OCI-M2 (cell line): Measurements from ENCODE around the gene SMYD2.

Experiments used
- DNase-seq: peaks from one replicate; lab custom pipeline; 2025; ENCODE audit not compliant: unreplicated experiment; lab: John Stamatoyannopoulos, UW

Gene SMYD2, protein sequence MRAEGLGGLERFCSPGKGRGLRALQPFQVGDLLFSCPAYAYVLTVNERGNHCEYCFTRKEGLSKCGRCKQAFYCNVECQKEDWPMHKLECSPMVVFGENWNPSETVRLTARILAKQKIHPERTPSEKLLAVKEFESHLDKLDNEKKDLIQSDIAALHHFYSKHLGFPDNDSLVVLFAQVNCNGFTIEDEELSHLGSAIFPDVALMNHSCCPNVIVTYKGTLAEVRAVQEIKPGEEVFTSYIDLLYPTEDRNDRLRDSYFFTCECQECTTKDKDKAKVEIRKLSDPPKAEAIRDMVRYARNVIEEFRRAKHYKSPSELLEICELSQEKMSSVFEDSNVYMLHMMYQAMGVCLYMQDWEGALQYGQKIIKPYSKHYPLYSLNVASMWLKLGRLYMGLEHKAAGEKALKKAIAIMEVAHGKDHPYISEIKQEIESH

DNA sequence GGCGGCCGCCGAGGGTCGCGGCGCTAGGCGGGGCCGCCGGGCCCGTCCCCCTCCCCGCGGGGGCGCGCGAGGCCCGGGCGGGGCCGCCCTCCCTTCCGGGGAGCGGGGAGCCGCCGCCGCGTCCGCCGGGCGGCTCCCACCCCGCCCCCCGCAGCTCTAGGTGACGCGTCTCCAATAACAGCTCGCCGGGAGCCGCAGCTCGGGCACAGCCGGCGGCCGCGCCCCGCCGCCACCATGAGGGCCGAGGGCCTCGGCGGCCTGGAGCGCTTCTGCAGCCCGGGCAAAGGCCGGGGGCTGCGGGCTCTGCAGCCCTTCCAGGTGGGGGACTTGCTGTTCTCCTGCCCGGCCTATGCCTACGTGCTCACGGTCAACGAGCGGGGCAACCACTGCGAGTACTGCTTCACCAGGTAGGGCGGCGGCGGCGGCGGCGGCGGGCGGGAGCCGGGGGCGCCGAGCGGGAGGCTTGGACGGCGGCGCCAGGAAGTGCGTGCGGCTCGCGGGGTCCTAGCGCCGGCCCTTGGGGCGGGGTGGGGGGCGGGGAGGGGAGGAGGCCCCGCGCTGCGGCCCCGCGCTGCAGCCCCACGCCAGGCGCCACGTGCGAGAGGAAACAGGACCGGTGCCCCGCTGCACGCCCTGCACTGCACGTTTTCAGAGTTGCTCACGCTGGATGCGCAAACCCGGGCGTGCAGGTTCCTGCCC is at the start of gene SMYD2:
Gene SMYD2 (plus strand): TSS at position 139 of the 699 bp plus-strand sequence. CDS start 96 bp downstream, at position 235.
- no peak for DNase-seq

DNA sequence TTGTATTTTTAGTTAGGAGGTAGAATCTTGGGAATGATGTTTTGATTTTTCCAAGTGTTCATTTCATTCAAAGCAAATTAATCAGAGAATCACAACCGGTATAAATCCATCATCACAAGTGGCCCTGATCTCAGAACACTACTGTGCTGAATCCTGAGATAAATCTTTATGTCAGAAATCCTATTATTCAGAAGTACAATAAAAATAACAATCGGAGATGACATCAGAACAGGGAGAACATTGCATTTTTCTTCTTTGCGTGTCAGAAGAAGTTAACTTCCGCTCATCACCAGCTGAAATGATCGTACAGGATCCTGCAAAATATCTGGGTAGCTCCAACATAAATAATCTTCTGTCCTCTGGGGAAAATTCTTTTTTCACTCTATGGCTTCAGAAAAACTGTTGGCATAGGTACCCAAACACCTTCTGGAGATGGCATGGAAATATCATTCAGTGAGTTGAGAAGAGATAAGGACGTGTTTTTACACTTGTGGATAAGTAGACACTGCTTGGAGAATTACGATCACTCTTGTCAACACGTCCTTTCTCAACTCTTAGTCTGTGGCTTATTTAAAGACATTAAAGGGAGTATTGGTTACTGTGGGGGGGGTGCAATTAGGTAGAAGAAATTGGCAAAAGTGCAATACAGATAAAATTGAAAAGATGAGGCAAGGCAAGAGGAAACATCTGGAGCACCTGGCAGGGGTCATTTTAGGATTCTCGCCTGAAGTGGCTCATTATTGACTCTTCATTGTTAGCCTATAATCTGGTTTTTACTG is 46.9 kb upstream of the SMYD2 start:
- no peak for DNase-seq

DNA sequence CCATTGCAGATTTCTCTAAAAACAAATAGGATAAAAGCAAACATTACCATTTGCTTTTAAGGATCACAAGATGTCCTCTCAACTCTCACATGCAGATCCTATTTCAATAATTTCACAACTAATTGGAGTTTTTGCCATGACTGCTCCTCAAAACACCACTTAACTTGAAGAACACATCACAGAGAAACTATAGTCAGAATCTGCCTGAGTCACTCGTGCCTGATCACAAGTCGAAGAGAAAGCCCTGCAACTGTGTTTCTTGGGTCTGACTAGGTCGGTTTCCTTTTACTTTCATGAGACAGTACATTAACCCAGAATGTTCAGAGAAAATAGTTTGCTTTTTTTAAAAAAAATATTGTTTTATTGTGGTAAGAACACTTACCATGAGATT is 46.3 kb upstream of the SMYD2 start:
- no peak for DNase-seq

DNA sequence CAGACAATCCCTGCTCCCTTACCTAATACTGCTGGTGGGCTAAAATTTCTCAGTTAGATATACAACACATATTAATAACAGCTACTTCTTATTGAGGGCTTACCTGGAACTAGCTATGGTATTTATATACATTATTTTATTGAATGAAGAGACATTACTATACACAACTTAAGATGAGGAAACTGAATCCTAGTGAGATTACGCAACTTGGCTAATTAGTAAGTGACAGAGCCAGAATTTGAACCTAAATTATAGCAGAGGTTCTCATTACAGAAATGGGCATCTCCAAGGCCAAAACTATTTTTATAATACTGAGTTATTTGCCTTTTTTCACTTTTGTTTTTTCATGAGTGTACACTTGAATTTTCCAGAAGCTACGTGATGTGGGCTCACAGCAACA is 44.5 kb upstream of the SMYD2 start:
- no peak for DNase-seq

DNA sequence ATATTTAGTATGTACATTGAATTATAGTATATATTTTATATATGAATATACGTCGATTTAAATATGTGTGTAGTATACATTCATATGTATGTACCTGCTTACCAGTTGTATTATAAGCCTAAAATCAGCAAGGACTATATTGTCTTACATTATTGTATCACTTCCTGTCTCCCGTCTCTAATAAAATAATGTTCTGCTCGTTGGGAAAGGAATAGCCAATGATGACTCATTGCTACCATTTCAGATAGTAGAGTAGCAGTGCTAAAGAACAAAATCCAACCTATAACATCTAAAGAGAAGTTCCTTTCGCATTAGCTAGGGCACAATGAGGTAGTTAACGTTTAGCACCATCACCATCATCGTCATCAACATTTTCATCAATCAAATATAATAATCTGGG is 39.9 kb upstream of the SMYD2 start:
- DNase-seq: no peak

DNA sequence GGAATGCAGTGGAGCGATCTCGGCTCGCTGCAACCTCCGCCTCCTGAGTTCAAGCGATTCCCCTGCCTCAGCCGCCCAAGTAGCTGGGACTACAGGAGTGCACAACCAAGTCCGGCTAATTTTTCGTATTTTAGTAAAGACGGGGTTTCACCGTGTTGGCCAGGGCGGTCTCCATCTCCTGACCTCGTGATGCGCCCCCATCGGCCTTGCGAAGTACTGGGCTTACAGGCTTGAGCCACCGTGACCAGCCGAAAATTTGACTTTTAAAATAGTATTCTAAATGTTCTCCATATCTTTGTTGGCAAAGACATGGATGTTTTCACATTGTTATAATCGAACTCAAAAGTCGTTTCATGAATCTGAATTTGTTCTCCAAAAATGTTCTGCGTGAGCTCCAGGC is 36.7 kb upstream of the SMYD2 start:
- DNase-seq: no peak

DNA sequence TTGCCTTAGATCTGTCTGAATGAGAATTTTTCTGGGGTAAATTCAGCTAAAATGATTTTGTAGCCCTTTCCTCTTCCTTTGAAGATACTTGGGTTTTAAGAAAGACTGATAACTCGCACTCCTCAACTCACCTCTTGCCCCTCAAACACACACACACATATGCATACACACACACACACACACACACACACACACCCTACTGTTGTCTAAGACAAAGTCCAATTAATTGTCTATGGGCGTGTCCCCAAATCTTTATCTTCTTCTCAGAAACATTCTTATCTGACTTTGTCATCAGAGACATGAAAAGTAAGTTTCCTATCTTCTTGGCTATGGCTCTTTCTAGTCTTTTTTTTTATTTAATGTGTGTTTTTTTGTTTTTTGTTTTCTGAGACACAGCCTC is 36.1 kb upstream of the SMYD2 start:
- DNase-seq: no peak

DNA sequence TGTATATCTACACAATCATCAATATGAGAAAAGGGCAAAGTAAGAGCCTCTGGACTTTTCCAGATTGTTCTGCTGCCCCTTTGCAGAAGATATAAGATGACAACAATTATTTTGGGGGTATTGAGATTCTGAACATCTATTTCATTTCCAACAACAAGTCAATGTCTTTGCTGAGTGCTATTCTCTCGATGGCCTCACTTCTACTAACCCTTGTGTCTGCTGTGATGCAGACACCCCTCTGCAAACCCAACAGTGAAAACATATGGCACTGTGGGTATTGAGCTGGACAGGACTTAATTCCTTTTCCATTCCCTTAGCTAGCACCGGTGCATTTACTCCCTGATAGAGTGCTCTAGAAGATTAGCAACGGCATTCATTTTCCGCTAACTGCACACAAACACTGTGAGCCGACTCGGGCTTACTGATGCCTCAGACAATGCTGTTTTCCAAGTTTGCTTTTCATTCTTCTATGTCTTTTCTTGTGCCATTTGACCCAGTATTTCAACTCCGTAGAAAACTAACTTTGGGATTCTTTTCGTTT is 33.4 kb upstream of the SMYD2 start:
- no peak for DNase-seq

DNA sequence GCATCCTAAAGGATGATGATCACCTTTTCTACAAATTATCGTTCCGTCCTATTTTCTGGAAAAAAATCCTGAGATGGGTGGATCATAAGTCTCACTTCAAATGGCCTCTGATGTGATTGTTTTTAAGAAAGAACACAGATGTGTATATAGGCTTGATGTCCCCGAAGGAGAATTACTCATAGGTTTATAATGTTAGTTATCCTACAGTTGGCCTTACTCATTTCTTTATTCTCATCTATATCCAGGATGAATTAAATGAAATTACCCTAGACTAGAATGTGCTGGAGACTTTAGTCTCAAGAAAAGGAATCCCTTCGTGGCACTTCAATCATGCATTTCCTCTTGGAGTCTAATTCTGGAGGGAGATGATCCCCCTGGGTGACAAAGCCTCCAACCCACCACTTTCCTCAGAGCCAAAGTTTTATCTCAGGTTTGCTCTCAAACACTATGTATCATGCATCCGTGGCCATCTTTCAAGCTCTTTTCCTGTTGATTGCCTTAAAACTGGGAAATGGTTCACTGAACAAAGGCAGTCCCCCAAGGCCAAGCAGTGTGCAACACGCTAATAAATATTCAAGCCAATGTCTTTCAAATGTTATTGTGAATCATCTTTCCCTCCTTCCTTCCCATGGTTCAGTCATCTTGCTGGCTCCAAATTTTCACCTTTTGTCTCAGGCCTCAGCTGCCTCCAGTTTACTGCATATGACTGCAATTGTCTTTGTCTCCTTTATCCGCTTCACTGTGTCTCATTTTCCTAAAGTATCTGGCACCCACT is 32.5 kb upstream of the SMYD2 start:
- DNase-seq: no peak

DNA sequence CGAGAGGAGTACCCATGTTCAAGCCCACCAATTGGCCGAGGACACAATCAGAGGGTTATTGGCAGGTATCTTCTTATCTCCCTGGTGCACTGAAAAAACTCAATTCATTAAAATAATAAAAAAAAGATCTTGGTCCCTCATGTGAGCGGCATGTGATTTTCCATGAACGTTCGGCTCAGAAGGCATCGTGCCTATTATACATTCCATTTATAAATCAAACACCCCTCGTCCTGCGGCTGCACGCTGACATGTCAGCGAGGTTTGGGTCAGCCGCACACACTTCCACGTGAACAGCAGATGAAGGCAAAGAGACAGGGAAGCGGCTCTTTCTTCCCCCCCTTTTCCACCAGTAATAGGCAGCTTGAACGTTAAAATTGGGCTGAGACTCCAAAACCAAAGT is 31.3 kb upstream of the SMYD2 start:
- DNase-seq: no peak

DNA sequence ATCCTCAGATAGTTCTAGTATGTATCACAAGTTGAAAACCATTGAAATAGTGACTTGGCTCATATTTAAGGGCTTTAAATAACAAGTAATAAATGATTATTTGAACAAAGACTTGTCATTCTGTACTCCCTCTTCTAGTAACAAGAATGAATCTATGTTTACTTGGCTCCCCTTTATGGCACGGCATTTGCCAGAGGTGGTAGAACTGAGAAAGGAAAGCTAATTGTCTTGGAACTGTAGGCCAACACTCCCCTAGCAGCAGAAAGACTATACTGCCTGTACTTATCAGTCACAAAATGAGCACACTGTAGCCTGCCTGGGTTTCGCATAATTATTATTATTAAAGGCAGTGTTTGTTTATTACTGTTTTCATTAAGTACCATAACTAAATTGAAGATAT is 29.6 kb upstream of the SMYD2 start:
- DNase-seq: no peak

DNA sequence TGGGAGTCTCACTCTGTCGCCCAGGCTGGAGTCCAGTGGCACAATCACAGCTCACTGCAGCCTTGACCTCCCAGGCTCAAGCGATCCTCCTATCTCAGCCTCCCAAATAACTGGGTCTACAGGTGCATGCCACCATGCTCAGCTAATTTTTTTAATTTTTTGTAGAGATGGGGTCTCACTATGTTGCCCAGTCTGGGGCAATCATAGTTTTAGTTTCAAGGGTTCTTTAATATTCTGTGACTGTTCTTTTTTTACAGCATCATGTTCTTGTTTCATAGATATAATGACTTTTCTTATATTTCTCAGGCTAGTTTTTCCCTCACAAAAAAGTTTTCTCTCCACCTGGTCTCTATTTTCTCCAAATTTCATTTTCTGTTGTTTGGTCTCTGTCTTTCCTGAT is 25.4 kb upstream of the SMYD2 start:
- DNase-seq: no peak

DNA sequence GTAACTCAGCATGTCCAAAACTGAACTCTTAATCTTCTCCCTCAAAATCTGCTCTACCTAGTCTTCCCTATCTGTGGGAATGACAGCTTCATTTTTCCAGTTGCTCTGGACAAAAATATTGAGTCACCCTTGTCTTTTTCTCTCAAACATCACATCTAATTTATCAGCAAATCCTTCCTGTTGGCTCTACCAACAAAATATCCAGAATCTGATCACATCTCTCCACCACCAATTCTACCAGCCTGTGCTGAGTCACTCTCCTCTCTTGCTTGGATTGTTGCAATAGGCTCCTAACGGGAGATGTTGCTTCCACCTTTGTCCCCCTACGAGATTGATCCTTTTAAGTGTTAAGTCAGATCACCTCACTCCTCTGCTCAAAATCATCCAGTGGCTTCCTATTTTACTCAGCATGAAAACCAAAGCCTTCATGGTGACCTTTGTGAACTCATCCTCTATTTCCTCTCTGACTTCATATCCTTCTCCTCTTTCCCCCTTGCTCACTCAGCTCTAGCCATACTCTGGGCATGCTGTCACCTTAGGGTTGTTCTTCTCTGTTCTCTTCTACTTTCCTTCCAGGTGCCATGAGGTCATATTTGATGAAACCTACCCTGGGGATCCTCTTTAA is 21.5 kb upstream of the SMYD2 start:
- DNase-seq: no peak

DNA sequence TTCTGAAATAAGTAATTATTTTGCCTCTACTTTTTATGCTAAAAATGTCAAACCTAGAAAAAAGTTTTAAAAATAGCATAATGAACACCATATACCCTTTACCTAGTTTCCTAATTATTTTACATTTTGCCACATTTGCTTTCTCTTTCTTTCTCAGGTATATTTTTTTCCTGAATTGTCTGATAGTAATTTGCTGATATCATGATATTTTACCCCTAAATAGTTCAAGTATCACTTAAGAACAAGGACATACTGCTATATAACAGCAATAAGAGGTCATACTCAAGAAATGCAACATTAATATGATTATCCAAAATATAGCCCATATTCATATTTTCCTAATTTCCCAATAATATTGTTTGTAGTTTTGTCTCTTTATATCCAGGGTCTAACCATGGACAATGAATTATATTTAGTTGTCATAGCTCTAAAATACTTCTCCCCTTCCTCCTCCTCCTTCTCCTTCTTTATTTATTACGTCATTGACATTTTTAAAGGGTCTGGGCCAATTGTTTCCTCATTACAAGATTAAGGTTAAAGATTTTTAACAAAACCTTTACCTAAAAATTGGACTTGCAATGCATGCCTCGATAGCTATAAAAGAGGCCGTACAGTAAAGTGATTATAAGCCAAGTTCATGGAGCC is 20.3 kb upstream of the SMYD2 start:
- DNase-seq: no peak

DNA sequence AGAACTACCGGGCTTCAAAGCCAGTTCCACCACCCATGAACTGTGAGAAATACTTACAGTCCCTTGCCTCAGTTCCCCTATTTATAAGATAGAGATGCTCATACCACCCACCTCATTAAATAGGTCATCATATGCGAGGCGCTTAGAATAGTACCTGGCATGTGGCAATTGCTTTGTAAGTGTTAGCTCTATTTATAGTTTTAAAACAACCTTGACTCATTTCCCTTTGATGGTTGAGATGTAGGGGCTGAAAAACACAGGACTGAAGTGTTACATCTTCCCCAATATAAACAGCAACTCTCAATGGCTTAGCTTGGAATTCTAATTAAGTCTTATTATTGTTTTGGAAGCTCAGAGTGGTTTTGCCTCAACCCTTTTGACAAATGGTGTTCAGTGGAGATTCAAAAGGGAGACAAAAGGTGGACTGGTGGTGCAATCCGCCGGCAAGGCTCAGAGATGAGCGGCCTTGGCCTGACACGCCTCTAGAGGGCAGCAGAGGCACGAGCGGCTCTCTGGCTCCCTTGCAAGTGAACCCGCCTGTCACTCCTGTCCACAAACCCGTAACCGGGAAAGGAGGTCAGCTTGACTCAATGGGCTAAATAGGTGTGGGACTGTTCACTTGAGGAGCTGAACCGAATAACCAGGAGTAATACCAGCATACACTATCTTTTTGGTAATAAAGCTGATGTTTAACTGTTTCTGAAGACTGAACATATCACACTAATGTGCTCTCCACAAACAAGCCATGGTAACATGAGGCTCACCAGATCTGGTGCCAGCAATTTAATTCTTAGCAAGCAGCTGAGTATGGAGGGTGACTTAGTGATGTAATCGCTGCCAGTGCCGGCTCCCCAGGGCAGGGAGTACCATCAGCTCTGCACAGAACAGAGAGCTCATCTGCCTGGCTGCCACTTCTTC is 19.5 kb upstream of the SMYD2 start:
- peak; percentile 29 for DNase-seq

DNA sequence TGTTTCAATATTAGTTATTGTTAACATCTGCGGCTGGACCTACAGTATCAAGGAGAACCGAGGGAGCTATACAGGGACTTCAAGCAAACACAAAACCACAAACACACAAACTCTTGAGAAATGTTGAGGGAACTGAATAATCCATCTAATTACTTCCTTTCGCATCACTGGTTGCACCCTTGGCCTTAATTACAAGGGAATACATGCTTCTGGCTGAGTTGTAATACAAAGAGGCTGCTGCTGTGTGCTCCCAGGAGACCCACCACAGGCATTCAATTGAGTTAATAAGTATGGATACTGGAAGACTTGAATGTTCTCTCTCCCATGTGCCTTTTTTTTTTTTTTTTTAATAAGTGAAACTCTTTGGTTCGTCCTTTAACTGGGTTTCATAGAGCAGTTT is 16.8 kb upstream of the SMYD2 start:
- DNase-seq: no peak

DNA sequence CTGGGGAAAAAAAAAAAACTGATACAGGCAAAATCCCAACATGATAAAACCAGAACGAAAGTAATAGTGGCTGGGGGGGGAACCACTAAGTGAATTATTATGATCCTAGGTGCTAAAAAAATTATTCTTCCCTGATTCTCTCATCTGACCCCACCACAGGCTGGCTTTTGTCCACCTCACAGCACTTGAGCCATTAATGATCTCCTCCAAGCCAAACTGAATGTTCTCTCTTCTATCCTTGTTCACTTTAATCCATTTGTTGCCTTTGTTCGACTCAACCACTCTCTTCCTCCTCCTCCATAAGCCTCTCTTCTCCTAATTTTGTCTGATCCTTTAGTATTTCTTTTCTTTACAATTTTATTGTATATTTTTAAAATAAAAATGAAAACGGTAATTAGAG is 16.0 kb upstream of the SMYD2 start:
- DNase-seq: no peak

DNA sequence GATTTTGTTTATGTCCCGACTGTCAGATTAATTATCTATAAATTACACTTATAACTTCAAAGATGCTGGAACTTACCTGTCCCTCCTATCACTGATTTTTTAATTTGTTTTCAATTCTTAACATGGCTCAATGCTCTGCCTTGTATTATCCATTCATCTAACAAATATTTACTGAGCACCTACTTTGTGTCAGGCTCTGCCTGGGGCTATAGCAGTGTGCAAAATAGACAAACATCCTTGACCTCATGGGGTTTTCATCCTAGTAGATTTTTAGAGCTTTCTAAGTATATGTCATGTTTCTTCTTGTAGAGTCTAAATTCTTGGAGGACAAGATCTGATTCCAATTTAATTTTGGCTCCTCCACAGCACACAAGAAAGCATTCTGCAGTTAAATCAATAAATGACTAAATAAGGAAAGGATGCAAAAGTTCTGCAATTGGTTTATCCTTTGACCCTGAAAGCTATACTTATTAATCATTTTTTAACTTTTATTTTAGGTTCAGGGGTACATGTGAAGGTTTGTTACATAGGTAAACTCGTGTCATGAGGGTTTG is 10.8 kb upstream of the SMYD2 start:
- no peak for DNase-seq
